Measurements from ENCODE around the gene FBXW11.

DNA sequence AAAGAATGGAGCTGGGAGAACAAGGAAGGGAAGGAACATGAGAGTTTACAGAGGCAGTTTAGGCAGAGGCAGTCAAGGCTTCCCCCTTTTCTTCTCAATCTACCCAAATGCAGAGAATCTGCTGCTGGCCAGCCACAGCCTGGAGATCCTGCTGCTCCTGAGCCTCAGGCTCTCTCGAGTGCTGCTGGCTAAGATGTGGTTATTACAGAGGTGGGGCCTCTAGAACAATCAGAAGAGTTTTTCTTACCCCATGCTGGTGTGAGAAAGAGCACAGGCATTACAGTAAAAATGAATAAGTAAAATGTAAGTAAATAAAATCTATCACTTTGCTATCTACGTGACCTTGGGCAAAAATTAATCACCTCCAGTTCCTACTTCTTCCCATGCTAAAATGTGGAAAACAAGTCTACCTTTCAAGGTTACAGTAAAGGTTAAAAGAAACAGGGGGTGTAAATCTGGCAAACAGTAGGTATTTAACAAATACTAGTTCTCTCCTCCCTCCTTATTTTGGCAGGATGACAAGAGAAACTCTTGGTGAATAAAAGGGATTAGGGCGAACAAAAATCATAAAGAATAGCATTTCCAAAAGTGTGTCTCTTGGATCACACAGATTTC lies 31.1 kb downstream of the FBXW11 start:
- TF ChIP-seq HDAC2 (IDR thresholded peaks at IDR 0.05; ENCODE audit: borderline replicate concordance in 1 of 2, low read depth in 2 of 2, low read length in 2 of 2) (no peak), CHD2 (IDR thresholded peaks at IDR 0.05; ENCODE audit: low read length) (no peak), POLR2AphosphoS5 (IDR thresholded peaks at IDR 0.05; ENCODE audit: low read depth, low read length) (no peak), TCF12 (IDR thresholded peaks at IDR 0.05; ENCODE audit: low read depth, low read length) (no peak), TAF1 (IDR thresholded peaks at IDR 0.05; ENCODE audit: low read depth, low read length) (no peak), JUND (IDR thresholded peaks at IDR 0.05; ENCODE audit: low read length) (no peak), RBBP5 (IDR thresholded peaks at IDR 0.05; ENCODE audit: borderline replicate concordance, low read depth, low read length) (no peak), GABPA (IDR thresholded peaks at IDR 0.05; ENCODE audit: borderline replicate concordance, insufficient read depth, low read length) (no peak)
- TF ChIP-seq, protein P1, sequence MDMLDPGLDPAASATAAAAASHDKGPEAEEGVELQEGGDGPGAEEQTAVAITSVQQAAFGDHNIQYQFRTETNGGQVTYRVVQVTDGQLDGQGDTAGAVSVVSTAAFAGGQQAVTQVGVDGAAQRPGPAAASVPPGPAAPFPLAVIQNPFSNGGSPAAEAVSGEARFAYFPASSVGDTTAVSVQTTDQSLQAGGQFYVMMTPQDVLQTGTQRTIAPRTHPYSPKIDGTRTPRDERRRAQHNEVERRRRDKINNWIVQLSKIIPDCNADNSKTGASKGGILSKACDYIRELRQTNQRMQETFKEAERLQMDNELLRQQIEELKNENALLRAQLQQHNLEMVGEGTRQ (IDR thresholded peaks at IDR 0.05; ENCODE audit: low read length): no peak
- TF ChIP-seq, protein P2, sequence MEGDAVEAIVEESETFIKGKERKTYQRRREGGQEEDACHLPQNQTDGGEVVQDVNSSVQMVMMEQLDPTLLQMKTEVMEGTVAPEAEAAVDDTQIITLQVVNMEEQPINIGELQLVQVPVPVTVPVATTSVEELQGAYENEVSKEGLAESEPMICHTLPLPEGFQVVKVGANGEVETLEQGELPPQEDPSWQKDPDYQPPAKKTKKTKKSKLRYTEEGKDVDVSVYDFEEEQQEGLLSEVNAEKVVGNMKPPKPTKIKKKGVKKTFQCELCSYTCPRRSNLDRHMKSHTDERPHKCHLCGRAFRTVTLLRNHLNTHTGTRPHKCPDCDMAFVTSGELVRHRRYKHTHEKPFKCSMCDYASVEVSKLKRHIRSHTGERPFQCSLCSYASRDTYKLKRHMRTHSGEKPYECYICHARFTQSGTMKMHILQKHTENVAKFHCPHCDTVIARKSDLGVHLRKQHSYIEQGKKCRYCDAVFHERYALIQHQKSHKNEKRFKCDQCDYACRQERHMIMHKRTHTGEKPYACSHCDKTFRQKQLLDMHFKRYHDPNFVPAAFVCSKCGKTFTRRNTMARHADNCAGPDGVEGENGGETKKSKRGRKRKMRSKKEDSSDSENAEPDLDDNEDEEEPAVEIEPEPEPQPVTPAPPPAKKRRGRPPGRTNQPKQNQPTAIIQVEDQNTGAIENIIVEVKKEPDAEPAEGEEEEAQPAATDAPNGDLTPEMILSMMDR (IDR thresholded peaks at IDR 0.05; ENCODE audit: control extremely low read depth in 1 of 3, insufficient read depth in 1 of 3, low read depth in 1 of 3, low read length in 3 of 3): no peak

Measured in H1 (cell line).